ENCODE data around the gene LUZP1. TPM values are rescaled to one million over a fixed set of nuclear protein-coding genes. Genes with fewer than 3 reads are reported as not detected.
A peak's percentile ranks its signal among the peaks of the same experiment; 100 is the strongest.
"Not testable (repeated sequence)": the region's sequence is repeated elsewhere in the genome, so short reads cannot be mapped to it uniquely, and the experiment has no call there.

Gene LUZP1
- total and polyA plus RNA-seq, 9 donors: 9.8 to 19.7 (median 13.5) TPM

GRCh38 chr1:23191199-23191598 is 22.5 kb upstream of the LUZP1 start:
- peaks cover 2% of the 10 kb centered on the region for H3K27me3 ChIP-seq (ENCODE audit: control insufficient read depth, insufficient read depth, low read length)
- H3K27ac ChIP-seq (ENCODE audit: low read length): no peak overlapping the region
- H3K4me1 ChIP-seq (ENCODE audit: control insufficient read depth, insufficient read depth, low read length): no peaks in the 10 kb centered on the region
- H3K9me3 ChIP-seq (replicated peaks; ENCODE audit: control insufficient read depth, low read depth, low read length): no peaks in the 10 kb centered on the region
- H3K36me3 ChIP-seq (ENCODE audit: control insufficient read depth, insufficient read depth, low read length): no peaks in the 10 kb centered on the region
- DNase-seq: no peak
- 77% methylated on average over 2 of the region's 3 CpGs for WGBS (ENCODE audit: insufficient coverage)
- no peak overlapping the region for H3K4me3 ChIP-seq (ENCODE audit: low read length)

DNA sequence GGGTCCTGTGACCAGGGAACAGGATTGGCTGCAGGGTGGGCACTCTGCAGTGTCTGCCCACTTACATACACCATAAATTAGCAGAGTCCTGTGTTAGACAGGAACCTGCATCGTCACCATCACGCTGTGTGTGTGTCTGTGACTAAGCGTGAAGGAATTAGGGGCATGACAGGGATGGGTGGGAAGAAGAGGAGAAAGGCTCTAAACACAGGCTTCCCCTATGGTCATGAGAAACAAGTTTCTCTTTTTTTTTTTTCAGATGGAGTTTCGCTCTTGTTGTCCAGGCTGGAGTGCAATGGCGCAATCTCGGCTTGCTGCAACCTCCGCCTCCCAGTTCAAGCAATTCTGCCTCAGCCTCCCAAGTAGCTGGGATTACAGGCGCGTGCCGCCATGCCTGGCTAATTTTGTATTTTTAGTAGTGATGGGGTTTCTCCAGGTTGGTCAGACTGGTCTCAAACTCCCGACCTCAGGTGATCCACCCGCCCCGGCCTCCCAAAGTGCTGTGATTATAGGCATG is 20.3 kb upstream of the LUZP1 start:
- H3K27ac ChIP-seq (ENCODE audit: low read length); H3K27me3 ChIP-seq (ENCODE audit: control insufficient read depth, insufficient read depth, low read length); H3K4me1 ChIP-seq (ENCODE audit: control insufficient read depth, insufficient read depth, low read length); H3K4me3 ChIP-seq (ENCODE audit: low read length); H3K36me3 ChIP-seq (ENCODE audit: control insufficient read depth, insufficient read depth, low read length); DNase-seq; H3K9me3 ChIP-seq (replicated peaks; ENCODE audit: control insufficient read depth, low read depth, low read length): not testable (repeated sequence)
- 100% methylated on average over 1 of the region's 13 CpGs for WGBS (ENCODE audit: insufficient coverage)

GRCh38 chr1:23188434-23188884 is 19.8 kb upstream of the LUZP1 start:
- H3K4me1 ChIP-seq (ENCODE audit: control insufficient read depth, insufficient read depth, low read length): peaks cover 2% of the 10 kb centered on the region
- H3K4me3 ChIP-seq (ENCODE audit: low read length): no peak overlapping the region
- no peak for DNase-seq
- WGBS (ENCODE audit: insufficient coverage): 66% methylated on average over 5 of the region's 6 CpGs
- H3K27ac ChIP-seq (ENCODE audit: low read length): no peak overlapping the region
- no peaks in the 10 kb centered on the region for H3K36me3 ChIP-seq (ENCODE audit: control insufficient read depth, insufficient read depth, low read length)
- H3K9me3 ChIP-seq (replicated peaks; ENCODE audit: control insufficient read depth, low read depth, low read length): no peaks in the 10 kb centered on the region
- H3K27me3 ChIP-seq (ENCODE audit: control insufficient read depth, insufficient read depth, low read length): no peaks in the 10 kb centered on the region

DNA sequence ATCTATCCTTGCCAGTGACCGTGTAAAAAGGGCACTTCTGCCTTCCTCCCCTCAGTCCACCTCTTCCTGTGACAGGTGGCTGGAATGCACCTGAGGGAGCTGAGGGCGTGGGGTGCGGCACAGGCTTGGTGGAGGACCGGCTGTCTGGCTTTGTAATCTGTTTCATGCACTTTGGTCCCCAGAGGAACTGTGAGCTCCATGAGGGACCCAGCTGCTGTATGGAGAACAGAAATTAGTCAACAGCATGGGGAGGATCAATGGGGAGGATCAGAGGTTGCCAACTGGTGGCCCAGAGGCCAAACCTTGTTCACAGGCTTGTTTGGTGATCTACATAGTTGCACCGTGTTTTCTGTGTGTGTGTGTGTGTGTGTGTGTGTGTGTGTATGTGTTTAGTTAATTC is 19.0 kb upstream of the LUZP1 start:
- Histone ChIP-seq H3K27me3 (ENCODE audit: control insufficient read depth, insufficient read depth, low read length) (no peaks in the 10 kb centered on the region), H3K4me3 (ENCODE audit: low read length) (no peak overlapping the region), H3K9me3 (replicated peaks; ENCODE audit: control insufficient read depth, low read depth, low read length) (no peaks in the 10 kb centered on the region), H3K36me3 (ENCODE audit: control insufficient read depth, insufficient read depth, low read length) (no peaks in the 10 kb centered on the region), H3K4me1 (ENCODE audit: control insufficient read depth, insufficient read depth, low read length) (peaks cover 2% of the 10 kb centered on the region), H3K27ac (ENCODE audit: low read length) (no peak overlapping the region)
- WGBS (ENCODE audit: insufficient coverage): 81% methylated on average over 3 of the region's 5 CpGs
- DNase-seq: no peak

GRCh38 chr1:23185381-23185780 is 16.7 kb upstream of the LUZP1 start:
- 70% methylated on average over 1 of the region's 4 CpGs for WGBS (ENCODE audit: insufficient coverage)
- peaks cover 2% of the 10 kb centered on the region for H3K4me1 ChIP-seq (ENCODE audit: control insufficient read depth, insufficient read depth, low read length)
- H3K9me3 ChIP-seq (replicated peaks; ENCODE audit: control insufficient read depth, low read depth, low read length): no peaks in the 10 kb centered on the region
- H3K27ac ChIP-seq (ENCODE audit: low read length): no peak overlapping the region
- H3K36me3 ChIP-seq (ENCODE audit: control insufficient read depth, insufficient read depth, low read length): no peaks in the 10 kb centered on the region
- H3K27me3 ChIP-seq (ENCODE audit: control insufficient read depth, insufficient read depth, low read length): no peaks in the 10 kb centered on the region
- no peak overlapping the region for H3K4me3 ChIP-seq (ENCODE audit: low read length)
- no peak for DNase-seq

GRCh38 chr1:23184212-23184934 is 15.7 kb upstream of the LUZP1 start:
- Histone ChIP-seq H3K27ac (ENCODE audit: low read length) (no peak overlapping the region), H3K9me3 (replicated peaks; ENCODE audit: control insufficient read depth, low read depth, low read length) (no peaks in the 10 kb centered on the region), H3K36me3 (ENCODE audit: control insufficient read depth, insufficient read depth, low read length) (no peaks in the 10 kb centered on the region), H3K27me3 (ENCODE audit: control insufficient read depth, insufficient read depth, low read length) (no peaks in the 10 kb centered on the region), H3K4me3 (ENCODE audit: low read length) (peak overlapping the region; percentile 20), H3K4me1 (ENCODE audit: control insufficient read depth, insufficient read depth, low read length) (peaks cover 2% of the 10 kb centered on the region)
- WGBS (ENCODE audit: insufficient coverage): 17% methylated on average over 1 of the region's 10 CpGs
- peak; percentile 59 for DNase-seq

DNA sequence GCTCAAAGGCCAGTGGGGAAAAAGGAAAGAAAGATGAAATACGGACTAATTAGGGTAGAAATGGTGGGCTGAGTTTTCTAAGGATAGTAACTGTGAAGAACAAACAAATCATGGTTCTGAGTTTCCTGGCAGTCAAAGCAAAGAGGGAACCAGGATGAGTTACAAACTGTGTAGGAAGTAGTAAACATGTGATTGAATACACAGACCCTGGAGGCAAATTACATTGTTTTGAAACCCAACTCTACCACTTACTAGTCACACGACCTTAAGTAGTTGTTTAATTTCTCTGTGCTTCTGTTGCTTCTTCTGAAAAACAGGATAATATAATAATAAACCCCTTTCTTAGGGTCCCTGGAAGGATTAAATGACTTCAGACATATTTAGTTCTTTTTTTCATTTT is 11.2 kb upstream of the LUZP1 start:
- Histone ChIP-seq H3K4me1 (ENCODE audit: control insufficient read depth, insufficient read depth, low read length) (peaks cover 14% of the 10 kb centered on the region), H3K27ac (ENCODE audit: low read length) (no peak overlapping the region), H3K27me3 (ENCODE audit: control insufficient read depth, insufficient read depth, low read length) (no peaks in the 10 kb centered on the region), H3K9me3 (replicated peaks; ENCODE audit: control insufficient read depth, low read depth, low read length) (no peaks in the 10 kb centered on the region), H3K36me3 (ENCODE audit: control insufficient read depth, insufficient read depth, low read length) (no peaks in the 10 kb centered on the region), H3K4me3 (ENCODE audit: low read length) (no peak overlapping the region)
- WGBS (ENCODE audit: insufficient coverage): 100% methylated on average over 1 of the region's 2 CpGs
- no peak for DNase-seq

- no peaks in the 10 kb centered on the region for H3K9me3 ChIP-seq (replicated peaks; ENCODE audit: control insufficient read depth, low read depth, low read length)
- H3K27ac ChIP-seq (ENCODE audit: low read length): no peak overlapping the region
- H3K27me3 ChIP-seq (ENCODE audit: control insufficient read depth, insufficient read depth, low read length): no peaks in the 10 kb centered on the region
- H3K36me3 ChIP-seq (ENCODE audit: control insufficient read depth, insufficient read depth, low read length): no peaks in the 10 kb centered on the region
- peaks cover 12% of the 10 kb centered on the region for H3K4me1 ChIP-seq (ENCODE audit: control insufficient read depth, insufficient read depth, low read length)
- DNase-seq: no peak
- H3K4me3 ChIP-seq (ENCODE audit: low read length): no peak overlapping the region
- WGBS (ENCODE audit: insufficient coverage): 80% methylated on average over 1 of the region's 6 CpGs
Measured at GRCh38 chr1:23178950-23179349, 10.3 kb upstream of the LUZP1 start.

GRCh38 chr1:23178414-23178813 is 9.8 kb upstream of the LUZP1 start:
- no peak for DNase-seq
- WGBS (ENCODE audit: insufficient coverage): 88% methylated on average over 4 of the region's 6 CpGs
- Histone ChIP-seq H3K4me3 (ENCODE audit: low read length) (no peak overlapping the region), H3K27ac (ENCODE audit: low read length) (peak overlapping the region; percentile 85), H3K9me3 (replicated peaks; ENCODE audit: control insufficient read depth, low read depth, low read length) (no peaks in the 10 kb centered on the region), H3K4me1 (ENCODE audit: control insufficient read depth, insufficient read depth, low read length) (peaks cover 12% of the 10 kb centered on the region), H3K27me3 (ENCODE audit: control insufficient read depth, insufficient read depth, low read length) (no peaks in the 10 kb centered on the region), H3K36me3 (ENCODE audit: control insufficient read depth, insufficient read depth, low read length) (no peaks in the 10 kb centered on the region)

DNA sequence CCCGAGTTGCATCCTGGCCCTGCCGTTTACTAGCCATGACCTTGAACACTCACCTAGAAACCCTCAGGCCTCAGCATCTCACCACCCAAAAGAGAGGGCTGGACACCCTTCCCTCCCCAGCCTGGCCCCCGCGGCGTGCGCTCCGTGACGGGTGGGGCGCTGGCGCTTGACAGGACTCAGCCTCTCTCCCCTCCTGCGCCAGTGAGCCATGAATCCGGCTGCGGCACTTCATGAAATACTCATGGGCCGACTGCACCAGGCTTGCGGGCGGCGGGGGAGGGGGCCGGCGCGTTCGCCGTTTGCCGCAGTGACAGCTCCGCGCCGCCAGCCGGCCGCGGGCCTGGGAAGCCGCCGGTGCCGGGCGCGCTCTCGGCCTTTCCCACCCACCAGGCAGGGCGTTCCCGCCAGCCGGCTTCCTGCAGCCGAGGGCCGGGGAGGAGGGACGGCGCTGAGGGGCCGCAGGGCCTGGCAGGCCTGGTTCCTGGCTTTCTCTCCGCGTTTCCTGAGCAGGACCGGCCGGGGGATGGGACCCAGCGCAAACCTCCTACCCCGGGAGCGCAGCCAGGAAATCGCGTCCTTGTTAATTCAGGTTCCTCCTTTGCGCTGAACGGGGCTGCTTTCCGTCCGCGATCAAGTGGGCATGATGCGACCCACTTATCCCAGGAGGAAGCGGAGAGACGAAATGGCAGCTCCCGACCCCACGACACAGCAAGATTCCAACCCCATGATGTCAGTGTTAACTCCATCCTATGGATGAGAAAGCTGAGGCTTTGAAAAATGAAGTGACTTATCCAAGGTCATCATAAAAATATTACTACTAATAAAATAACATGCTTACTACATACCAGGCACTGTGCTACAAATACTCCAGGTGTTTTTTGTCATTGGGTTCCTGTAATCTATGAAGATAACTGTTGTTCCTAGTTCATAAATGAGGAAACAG is 9.1 kb upstream of the LUZP1 start:
- Histone ChIP-seq H3K27me3 (ENCODE audit: control insufficient read depth, insufficient read depth, low read length) (no peaks in the 10 kb centered on the region), H3K4me3 (ENCODE audit: low read length) (peak overlapping the region; percentile 63), H3K9me3 (replicated peaks; ENCODE audit: control insufficient read depth, low read depth, low read length) (no peaks in the 10 kb centered on the region), H3K4me1 (ENCODE audit: control insufficient read depth, insufficient read depth, low read length) (peaks cover 12% of the 10 kb centered on the region), H3K36me3 (ENCODE audit: control insufficient read depth, insufficient read depth, low read length) (no peaks in the 10 kb centered on the region), H3K27ac (ENCODE audit: low read length) (peak overlapping the region; percentile 85)
- WGBS (ENCODE audit: insufficient coverage): under 1% methylated on average over 52 of the region's 62 CpGs
- peak; percentile 86 for DNase-seq
